NOMO-1 treated with dmso at 0.1 percent for 144 hours (cell line): ENCODE data around the gene SLC25A26.
"Not testable (repeated sequence)": the region's sequence is repeated elsewhere in the genome, so short reads cannot be mapped to it uniquely, and the experiment has no call there.

Experiments used
- DNase-seq: peaks from one replicate; lab custom pipeline; 2025; ENCODE audit not compliant: unreplicated experiment; lab: John Stamatoyannopoulos, UW

Gene SLC25A26

GRCh38 chr3:66226093-66226492 lies 5.3 kb downstream of the SLC25A26 start:
- DNase-seq = not testable (repeated sequence)

GRCh38 chr3:66227051-66227450 lies 6.2 kb downstream of the SLC25A26 start:
- no peak for DNase-seq

- no peak for DNase-seq
Measured at GRCh38 chr3:66227915-66228314, 7.1 kb downstream of the SLC25A26 start.

- DNase-seq = no peak
Measured at GRCh38 chr3:66228707-66229106, 7.9 kb downstream of the SLC25A26 start.

GRCh38 chr3:66229931-66230330 lies 9.1 kb downstream of the SLC25A26 start:
- no peak for DNase-seq

- DNase-seq = no peak
Measured at GRCh38 chr3:66233033-66233432, 12.2 kb downstream of the SLC25A26 start.

GRCh38 chr3:66236281-66236680 lies 15.5 kb downstream of the SLC25A26 start:
- DNase-seq = no peak

GRCh38 chr3:66237552-66237951 lies 16.8 kb downstream of the SLC25A26 start:
- DNase-seq = no peak

GRCh38 chr3:66239513-66240123 lies 18.8 kb downstream of the SLC25A26 start:
- DNase-seq = no peak

- DNase-seq = no peak
Measured at GRCh38 chr3:66241466-66241865, 20.7 kb downstream of the SLC25A26 start.

- DNase-seq = no peak
Measured at GRCh38 chr3:66242788-66243464, 22.1 kb downstream of the SLC25A26 start.

GRCh38 chr3:66248641-66249040 lies 27.8 kb downstream of the SLC25A26 start:
- no peak for DNase-seq

GRCh38 chr3:66253790-66254620 lies 33.2 kb downstream of the SLC25A26 start:
- no peak for DNase-seq

GRCh38 chr3:66255865-66256264 lies 35.1 kb downstream of the SLC25A26 start:
- no peak for DNase-seq

- no peak for DNase-seq
Measured at GRCh38 chr3:66256806-66257205, 36.0 kb downstream of the SLC25A26 start.

GRCh38 chr3:66259566-66260255 lies 38.9 kb downstream of the SLC25A26 start:
- no peak for DNase-seq

- DNase-seq = no peak
Measured at GRCh38 chr3:66260431-66260830, 39.6 kb downstream of the SLC25A26 start.

- DNase-seq = no peak
Measured at GRCh38 chr3:66261355-66261754, 40.6 kb downstream of the SLC25A26 start.

GRCh38 chr3:66265649-66266048 lies 44.8 kb downstream of the SLC25A26 start:
- DNase-seq = no peak

GRCh38 chr3:66266551-66266950 lies 45.8 kb downstream of the SLC25A26 start:
- no peak for DNase-seq

GRCh38 chr3:66267031-66267430 lies 46.2 kb downstream of the SLC25A26 start:
- DNase-seq = no peak
